T-helper 1 cell treated with Interleukin-12 subunit alpha and Interleukin-12 subunit beta and Interleukin-4 antibody, amounts not matched to agents 30 μg/mL and 1 μg/mL, for 36 hours (primary cell): ENCODE data around the gene CHST12.
"Not testable (repeated sequence)": the region's sequence is repeated elsewhere in the genome, so short reads cannot be mapped to it uniquely, and the experiment has no call there.

Source experiments
- H3K27ac Mint-ChIP-seq: one replicate; pipeline ENCODE4 v1.8.0; 2021; ENCODE audit warnings: mild to moderate bottlenecking, mixed read lengths
- H3K27me3 Mint-ChIP-seq: one replicate; pipeline ENCODE4 v1.8.0; 2021; ENCODE audit warnings: low read depth, mixed read lengths
- H3K36me3 Mint-ChIP-seq: one replicate; pipeline ENCODE4 v1.8.0; 2021; ENCODE audit warnings: low read depth, mixed read lengths
- H3K4me1 Mint-ChIP-seq: one replicate; pipeline ENCODE4 v1.8.0; 2021; ENCODE audit warnings: low read depth, mixed read lengths
- H3K4me3 Mint-ChIP-seq: one replicate; pipeline ENCODE4 v1.8.0; 2021; ENCODE audit warnings: mild to moderate bottlenecking, moderate library complexity, mixed read lengths
- H3K9me3 Mint-ChIP-seq: one replicate; pipeline ENCODE4 v1.8.0; 2021; ENCODE audit warnings: mixed read lengths

CHST12 gene

GRCh38 chr7:2465928-2466327 lies 62.5 kb downstream of the CHST12 start:
- Mint-ChIP-seq H3K9me3 (no peaks in the 10 kb centered on the region), H3K4me1 (peaks cover 2% of the 10 kb centered on the region), H3K36me3 (no peaks in the 10 kb centered on the region), H3K4me3 (no peak overlapping the region), H3K27me3 (peaks cover 17% of the 10 kb centered on the region), H3K27ac (no peak overlapping the region)

GRCh38 chr7:2466675-2467074 lies 63.3 kb downstream of the CHST12 start:
- Mint-ChIP-seq H3K27ac (no peak overlapping the region), H3K4me1 (peaks cover 2% of the 10 kb centered on the region), H3K27me3 (peaks cover 19% of the 10 kb centered on the region), H3K9me3 (no peaks in the 10 kb centered on the region), H3K4me3 (no peak overlapping the region), H3K36me3 (no peaks in the 10 kb centered on the region)

DNA sequence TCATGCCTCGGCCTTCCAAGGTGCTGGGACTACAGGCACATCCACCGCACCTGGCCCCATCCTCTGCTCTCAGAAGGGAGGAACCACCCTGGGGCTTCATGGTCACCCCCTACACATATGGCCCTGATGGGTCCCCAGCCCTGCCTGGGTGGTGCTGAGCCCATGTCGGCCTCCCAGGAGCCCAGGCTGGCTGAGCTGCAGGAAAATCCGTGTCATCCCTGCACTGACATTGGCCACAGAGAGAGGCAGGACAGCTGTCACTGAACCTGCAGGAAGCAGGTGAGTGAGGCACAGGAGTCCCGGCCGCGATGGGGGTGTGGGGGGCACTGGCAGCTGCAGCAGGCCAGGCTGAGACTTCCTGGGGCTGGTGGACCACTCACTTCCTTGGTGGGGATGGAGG lies 64.8 kb downstream of the CHST12 start:
- no peak overlapping the region for H3K4me3 Mint-ChIP-seq
- peaks cover 19% of the 10 kb centered on the region for H3K27me3 Mint-ChIP-seq
- no peak overlapping the region for H3K27ac Mint-ChIP-seq
- H3K9me3 Mint-ChIP-seq = no peaks in the 10 kb centered on the region
- H3K4me1 Mint-ChIP-seq = peaks cover 2% of the 10 kb centered on the region
- H3K36me3 Mint-ChIP-seq = no peaks in the 10 kb centered on the region

- not testable (repeated sequence) for H3K4me3 Mint-ChIP-seq, H3K9me3 Mint-ChIP-seq, H3K4me1 Mint-ChIP-seq, H3K36me3 Mint-ChIP-seq
- peak overlapping the region; percentile 47 for H3K27ac Mint-ChIP-seq
- H3K27me3 Mint-ChIP-seq = peaks cover 19% of the 10 kb centered on the region
Observed at GRCh38 chr7:2469460-2470203, 66.2 kb downstream of the CHST12 start.

DNA sequence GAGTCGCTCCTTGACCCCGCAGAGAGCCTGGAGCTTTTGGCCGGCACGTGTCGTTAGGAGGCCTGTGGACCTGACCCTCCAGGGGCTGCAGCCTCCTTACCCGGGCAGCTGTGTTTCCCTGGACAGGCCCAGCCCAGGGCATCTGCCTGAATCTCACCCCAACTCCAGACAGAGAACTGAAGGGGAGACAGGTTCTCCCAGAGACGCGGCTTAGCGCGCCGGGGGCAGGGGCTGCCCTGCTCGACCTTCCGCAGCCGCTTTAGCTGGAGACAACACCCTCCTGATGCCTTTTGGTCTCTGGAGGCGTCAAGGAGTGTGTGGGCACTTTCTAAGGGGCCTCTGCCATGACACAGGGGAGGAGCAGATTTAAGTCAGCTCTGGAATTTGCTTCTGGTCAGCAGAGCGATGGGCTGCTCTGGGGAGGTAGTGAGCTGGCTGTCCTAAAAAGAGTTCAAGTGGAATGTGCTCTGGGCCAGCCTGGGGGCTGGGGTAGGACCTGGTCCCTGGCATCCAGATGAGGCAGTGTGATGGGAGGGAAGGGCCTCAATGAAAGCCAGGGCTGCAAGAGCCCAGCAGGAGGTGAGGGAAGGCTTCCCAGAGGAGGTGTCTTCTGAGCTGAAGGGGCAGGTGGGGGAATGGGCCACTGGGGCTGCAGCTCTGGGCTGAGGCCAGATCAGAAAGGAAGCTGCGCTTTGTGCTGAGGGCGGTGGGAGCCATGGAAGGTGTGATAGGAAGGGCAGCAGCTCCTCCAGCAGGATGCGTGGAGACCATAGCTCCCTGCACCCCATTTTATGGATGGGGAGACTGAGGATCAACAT lies 67.0 kb downstream of the CHST12 start:
- H3K9me3 Mint-ChIP-seq = no peaks in the 10 kb centered on the region
- no peak overlapping the region for H3K4me3 Mint-ChIP-seq
- H3K27ac Mint-ChIP-seq = no peak overlapping the region
- H3K27me3 Mint-ChIP-seq = peaks cover 19% of the 10 kb centered on the region
- no peaks in the 10 kb centered on the region for H3K36me3 Mint-ChIP-seq
- peaks cover 2% of the 10 kb centered on the region for H3K4me1 Mint-ChIP-seq

DNA sequence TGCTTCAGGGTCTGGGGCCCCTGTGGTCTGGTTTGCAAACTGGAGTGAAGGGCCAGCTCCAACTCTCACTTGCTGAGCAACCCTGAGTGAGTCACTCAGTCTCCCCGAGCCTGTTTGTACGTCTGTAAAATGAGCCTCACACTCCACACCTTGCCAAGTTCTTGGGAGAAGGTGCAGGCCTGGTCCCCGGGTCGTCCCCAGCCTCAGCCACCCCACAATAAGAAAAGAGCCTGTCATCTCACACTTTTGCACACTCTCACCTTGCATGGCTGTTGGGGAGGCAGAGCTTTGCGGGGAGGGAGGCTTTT lies 67.6 kb downstream of the CHST12 start:
- H3K4me3 Mint-ChIP-seq = no peak overlapping the region
- no peaks in the 10 kb centered on the region for H3K9me3 Mint-ChIP-seq
- no peaks in the 10 kb centered on the region for H3K36me3 Mint-ChIP-seq
- peaks cover 19% of the 10 kb centered on the region for H3K27me3 Mint-ChIP-seq
- H3K27ac Mint-ChIP-seq = no peak overlapping the region
- peaks cover 2% of the 10 kb centered on the region for H3K4me1 Mint-ChIP-seq

GRCh38 chr7:2471396-2471795 lies 68.0 kb downstream of the CHST12 start:
- Mint-ChIP-seq H3K27me3 (peaks cover 19% of the 10 kb centered on the region), H3K4me1 (peaks cover 2% of the 10 kb centered on the region), H3K4me3 (no peak overlapping the region), H3K36me3 (no peaks in the 10 kb centered on the region), H3K9me3 (no peaks in the 10 kb centered on the region), H3K27ac (no peak overlapping the region)

- Mint-ChIP-seq H3K27ac (no peak overlapping the region), H3K9me3 (no peaks in the 10 kb centered on the region), H3K36me3 (no peaks in the 10 kb centered on the region), H3K4me3 (no peak overlapping the region), H3K4me1 (peaks cover 2% of the 10 kb centered on the region), H3K27me3 (peaks cover 19% of the 10 kb centered on the region)
Observed at GRCh38 chr7:2472739-2473138, 69.3 kb downstream of the CHST12 start.

DNA sequence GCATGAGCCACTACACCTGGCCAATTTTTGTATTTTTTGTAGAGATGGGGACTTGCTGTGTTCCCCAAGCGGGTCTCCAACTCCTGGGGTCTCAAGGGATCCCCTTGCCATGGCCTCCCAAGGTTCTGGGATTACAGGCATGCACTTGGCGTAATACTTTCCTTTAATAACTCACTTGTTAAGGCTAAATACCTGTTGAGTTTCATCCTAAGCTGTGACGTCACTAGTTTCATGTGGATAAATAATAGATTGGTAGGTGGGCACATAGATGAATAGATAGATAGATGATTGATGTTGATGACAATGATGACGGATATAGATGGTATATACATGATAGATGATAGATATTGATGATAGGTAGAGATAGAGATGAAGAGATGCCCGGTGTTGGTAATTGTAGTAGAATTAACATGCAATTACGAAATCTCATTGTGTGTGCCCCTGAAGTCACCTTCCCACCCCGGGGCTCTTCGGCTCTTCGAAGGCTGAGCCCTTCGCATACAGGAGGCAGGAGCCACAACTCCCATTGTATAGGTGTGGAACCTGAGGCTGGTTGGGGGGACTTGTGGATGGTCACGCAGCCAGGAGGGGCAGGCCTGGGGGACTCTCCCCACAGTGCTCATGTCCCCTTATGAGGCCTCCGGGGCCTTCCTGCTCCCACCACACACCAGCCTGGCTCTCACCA lies 70.2 kb downstream of the CHST12 start:
- no peak overlapping the region for H3K4me3 Mint-ChIP-seq
- H3K36me3 Mint-ChIP-seq = no peaks in the 10 kb centered on the region
- H3K27ac Mint-ChIP-seq = no peak overlapping the region
- H3K4me1 Mint-ChIP-seq = peaks cover 2% of the 10 kb centered on the region
- H3K9me3 Mint-ChIP-seq = no peaks in the 10 kb centered on the region
- H3K27me3 Mint-ChIP-seq = peaks cover 19% of the 10 kb centered on the region

GRCh38 chr7:2474224-2474623 lies 70.8 kb downstream of the CHST12 start:
- peaks cover 15% of the 10 kb centered on the region for H3K27me3 Mint-ChIP-seq
- H3K36me3 Mint-ChIP-seq = no peaks in the 10 kb centered on the region
- H3K4me1 Mint-ChIP-seq = no peaks in the 10 kb centered on the region
- no peak overlapping the region for H3K27ac Mint-ChIP-seq
- no peak overlapping the region for H3K4me3 Mint-ChIP-seq
- H3K9me3 Mint-ChIP-seq = no peaks in the 10 kb centered on the region

DNA sequence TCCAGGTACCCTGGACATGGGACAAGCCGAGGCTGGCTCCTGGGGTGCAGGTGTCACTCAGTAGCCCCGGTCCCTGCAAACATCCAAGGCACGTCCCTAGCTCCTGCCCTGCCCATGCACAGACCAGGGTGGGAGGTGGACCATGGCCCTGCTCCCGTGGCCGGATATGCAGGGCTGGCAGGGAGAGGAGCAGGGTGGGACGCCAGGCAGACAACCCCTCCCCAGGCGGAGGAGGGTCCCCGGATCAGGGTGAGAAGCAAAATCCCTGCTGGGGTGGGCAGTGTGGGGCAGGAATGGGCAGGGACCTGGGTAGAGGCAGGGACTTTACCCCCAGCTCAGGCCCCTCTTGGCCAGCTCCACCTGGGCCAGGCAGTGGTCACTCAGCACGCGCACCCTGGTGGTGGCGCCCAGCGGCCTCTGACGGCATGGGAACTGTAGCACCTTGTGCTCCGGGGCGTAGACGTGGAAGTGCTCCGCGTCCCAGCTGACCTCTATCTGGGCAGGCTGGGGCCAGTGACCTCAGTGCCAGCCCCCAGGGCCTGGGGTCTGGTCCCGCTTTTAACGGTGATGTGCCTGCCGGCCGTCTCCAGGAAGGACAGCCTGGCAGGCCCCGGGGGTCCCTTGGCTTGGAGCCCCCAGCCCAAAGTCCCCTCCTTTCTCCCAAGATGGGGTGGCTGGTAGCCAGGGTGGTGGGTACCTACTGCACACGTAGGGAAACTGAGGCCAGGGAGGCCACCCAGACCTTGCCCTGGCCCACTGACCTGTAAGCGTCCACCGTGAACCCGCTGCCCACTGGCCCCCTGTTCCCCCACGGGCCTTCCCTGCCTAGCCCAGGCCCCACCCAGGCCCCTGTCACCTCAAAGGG lies 71.6 kb downstream of the CHST12 start:
- Mint-ChIP-seq H3K4me3 (no peak overlapping the region), H3K36me3 (no peaks in the 10 kb centered on the region), H3K27ac (no peak overlapping the region), H3K9me3 (no peaks in the 10 kb centered on the region), H3K4me1 (no peaks in the 10 kb centered on the region), H3K27me3 (peaks cover 9% of the 10 kb centered on the region)

DNA sequence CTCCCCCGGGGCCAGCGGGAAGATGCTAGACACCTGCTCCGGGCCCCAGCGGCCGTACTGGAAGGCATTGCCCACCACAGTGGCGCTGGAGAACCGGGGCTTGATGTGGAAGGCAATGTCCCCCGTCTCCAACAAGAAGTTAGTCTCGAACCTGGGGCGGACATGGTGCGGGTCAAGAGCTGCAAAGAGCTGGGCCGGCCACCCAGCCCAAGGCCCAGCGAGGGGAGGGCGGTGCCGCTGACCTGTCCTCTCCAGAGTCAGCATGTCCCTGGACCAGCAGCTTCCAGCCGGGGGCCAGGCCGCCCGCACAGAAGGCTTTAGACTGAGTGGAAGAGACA lies 72.2 kb downstream of the CHST12 start:
- Mint-ChIP-seq H3K9me3 (no peaks in the 10 kb centered on the region), H3K4me3 (no peak overlapping the region), H3K27me3 (peaks cover 4% of the 10 kb centered on the region), H3K36me3 (no peaks in the 10 kb centered on the region), H3K27ac (no peak overlapping the region), H3K4me1 (no peaks in the 10 kb centered on the region)

DNA sequence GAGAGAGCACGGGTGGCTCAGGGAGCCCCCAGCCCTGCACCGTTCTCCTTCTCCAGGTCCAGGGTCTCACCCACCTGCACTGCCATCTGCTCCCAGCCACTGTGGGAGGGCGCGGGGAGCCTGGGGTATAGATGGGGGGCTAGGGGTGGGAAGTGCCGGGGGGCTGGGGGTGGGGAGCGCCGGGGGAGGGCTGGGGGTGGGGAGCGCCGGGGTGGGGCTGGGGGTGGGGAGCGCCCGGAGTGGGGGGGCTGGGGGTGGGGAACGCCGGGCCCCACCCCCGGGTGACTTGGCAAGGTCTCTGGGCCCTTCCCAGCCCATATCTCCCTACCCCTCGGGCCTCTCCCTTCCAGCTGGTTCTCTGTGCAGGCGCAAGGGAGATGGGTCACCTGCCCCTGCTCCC lies 72.9 kb downstream of the CHST12 start, which contains the start of gene GRIFIN:
TSS of gene GRIFIN (minus strand) at position 101 of the 400 bp plus-strand sequence. CDS start at position 86, 15 bp downstream.
- no peaks in the 10 kb centered on the region for H3K36me3 Mint-ChIP-seq
- no peaks in the 10 kb centered on the region for H3K27me3 Mint-ChIP-seq
- H3K4me1 Mint-ChIP-seq = no peaks in the 10 kb centered on the region
- H3K27ac Mint-ChIP-seq = no peak within 1 kb of the TSS
- no peaks in the 10 kb centered on the region for H3K9me3 Mint-ChIP-seq
- no peak within 1 kb of the TSS for H3K4me3 Mint-ChIP-seq

GRCh38 chr7:2476776-2477446 lies 73.5 kb downstream of the CHST12 start:
- H3K36me3 Mint-ChIP-seq = no peaks in the 10 kb centered on the region
- no peaks in the 10 kb centered on the region for H3K9me3 Mint-ChIP-seq
- no peaks in the 10 kb centered on the region for H3K4me1 Mint-ChIP-seq
- no peak overlapping the region for H3K27ac Mint-ChIP-seq
- no peaks in the 10 kb centered on the region for H3K27me3 Mint-ChIP-seq
- no peak overlapping the region for H3K4me3 Mint-ChIP-seq
